ENCODE data around the gene SOX18.

- TF ChIP-seq POLR2AphosphoS5 (IDR thresholded peaks at IDR 0.05) (no peak), CTCF (IDR thresholded peaks at IDR 0.05) (no peak)
Measured at GRCh38 chr20:64024141-64024990, 25.1 kb downstream of the SOX18 start.
